ENCODE data around the gene RBM4B.

Gene RBM4B

DNA sequence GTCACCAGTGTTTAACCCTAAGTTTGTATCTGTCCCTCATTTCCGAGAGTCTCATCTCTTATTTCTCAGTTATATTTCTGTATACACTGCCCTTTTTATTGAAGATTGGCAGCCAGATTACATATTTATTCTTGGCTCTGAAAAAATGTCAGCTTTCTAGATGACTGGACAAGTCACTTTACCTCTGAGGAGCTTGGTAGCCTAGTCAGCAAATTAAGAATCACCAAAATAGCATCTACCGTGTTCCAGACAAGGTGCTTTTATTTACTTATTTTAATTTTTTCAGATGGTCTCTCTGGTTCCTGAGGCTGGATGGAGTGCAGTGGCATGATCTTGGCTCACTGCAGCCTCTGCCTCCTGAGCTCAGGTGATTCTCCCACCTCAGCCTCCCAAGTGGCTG is 44.7 kb downstream of the RBM4B start:
- intact Hi-C loops (cut with micrococcal nuclease), result no loop called here
- Mint-ChIP-seq H3K27ac (no peak overlapping the region), H3K4me3 (no peak overlapping the region), H3K9me3 (no peaks in the 10 kb centered on the region), H3K27me3 (no peaks in the 10 kb centered on the region), H3K36me3 (ENCODE audit: low read depth) (peaks cover 72% of the 10 kb centered on the region), H3K4me1 (ENCODE audit: low read depth) (peaks cover 41% of the 10 kb centered on the region)

DNA sequence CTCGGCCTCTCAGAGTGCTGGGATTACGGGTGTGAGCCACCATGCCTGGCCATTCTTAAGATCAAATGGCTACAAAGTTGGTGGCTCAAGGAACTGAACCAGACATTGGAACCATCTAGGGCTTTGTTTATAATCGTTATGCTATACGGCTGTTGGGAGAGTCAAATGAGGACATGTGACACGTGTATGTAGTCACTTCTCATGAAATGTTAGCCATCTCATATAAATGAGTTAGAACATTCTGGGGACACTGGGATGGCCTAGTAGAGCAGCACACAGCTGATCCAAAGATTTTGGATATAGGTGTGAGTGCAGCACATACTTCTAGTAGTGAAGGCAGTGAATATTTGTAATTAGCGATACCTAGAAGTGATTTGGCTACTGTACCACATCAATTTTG is 45.8 kb downstream of the RBM4B start:
- peaks cover 72% of the 10 kb centered on the region for H3K36me3 Mint-ChIP-seq (ENCODE audit: low read depth)
- H3K4me3 Mint-ChIP-seq, result no peak overlapping the region
- intact Hi-C loops (cut with micrococcal nuclease), result no loop called here
- peaks cover 40% of the 10 kb centered on the region for H3K4me1 Mint-ChIP-seq (ENCODE audit: low read depth)
- no peak overlapping the region for H3K27ac Mint-ChIP-seq
- no peaks in the 10 kb centered on the region for H3K9me3 Mint-ChIP-seq
- H3K27me3 Mint-ChIP-seq, result no peaks in the 10 kb centered on the region

DNA sequence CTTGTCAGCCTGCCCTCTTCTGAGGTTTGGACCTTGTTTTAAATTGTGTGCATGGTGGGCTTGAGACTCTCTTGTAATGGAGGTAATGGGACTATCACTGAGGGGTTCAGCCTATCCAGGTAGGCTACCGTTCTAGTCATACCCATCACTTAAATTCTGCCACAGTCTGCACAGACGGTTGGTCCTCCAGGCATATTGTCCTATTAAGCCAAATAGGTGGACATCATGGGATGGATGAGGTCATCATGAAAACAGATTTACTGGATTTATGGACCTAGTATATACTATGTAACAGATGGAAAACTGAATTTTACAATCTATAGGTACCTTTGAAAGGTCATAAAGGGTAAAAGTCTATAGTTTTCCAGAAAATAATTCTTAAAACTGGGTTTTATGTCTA is 48.3 kb downstream of the RBM4B start:
- H3K27ac Mint-ChIP-seq, result no peak overlapping the region
- peaks cover 83% of the 10 kb centered on the region for H3K36me3 Mint-ChIP-seq (ENCODE audit: low read depth)
- peaks cover 49% of the 10 kb centered on the region for H3K4me1 Mint-ChIP-seq (ENCODE audit: low read depth)
- H3K9me3 Mint-ChIP-seq, result no peaks in the 10 kb centered on the region
- no peak overlapping the region for H3K4me3 Mint-ChIP-seq
- H3K27me3 Mint-ChIP-seq, result no peaks in the 10 kb centered on the region
- intact Hi-C loops (cut with micrococcal nuclease), result no loop called here

DNA sequence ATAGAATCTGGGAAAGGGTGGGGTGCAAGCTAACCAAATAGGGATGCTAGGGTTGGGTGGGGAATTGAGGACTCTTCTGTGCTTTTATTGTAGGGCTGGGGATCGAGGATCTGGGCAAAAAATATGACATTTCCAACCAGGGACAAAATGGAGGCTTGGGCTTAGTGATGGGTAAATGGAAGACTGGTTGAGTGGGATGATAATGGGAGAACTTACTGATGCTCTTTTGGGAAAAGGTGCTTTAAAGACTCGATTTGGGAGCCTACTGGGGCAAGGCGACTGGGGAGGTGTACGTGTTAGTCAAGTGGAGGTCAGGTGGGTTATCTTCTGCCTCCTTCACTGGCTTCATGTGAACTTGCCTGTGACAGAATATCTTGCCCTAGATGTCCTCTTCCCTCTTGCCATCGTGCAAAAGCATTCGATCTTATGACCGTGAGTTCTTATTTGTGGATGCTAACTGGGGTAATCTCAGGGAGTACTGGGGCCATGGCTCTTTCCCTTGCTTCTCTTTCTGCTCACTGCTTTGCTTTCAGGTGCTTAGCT is 49.6 kb downstream of the RBM4B start:
- Mint-ChIP-seq H3K27ac (no peak overlapping the region), H3K27me3 (no peaks in the 10 kb centered on the region), H3K4me3 (no peak overlapping the region), H3K4me1 (ENCODE audit: low read depth) (peaks cover 58% of the 10 kb centered on the region), H3K9me3 (no peaks in the 10 kb centered on the region), H3K36me3 (ENCODE audit: low read depth) (peaks cover 90% of the 10 kb centered on the region)
- intact Hi-C loops (cut with micrococcal nuclease), result no loop called here

DNA sequence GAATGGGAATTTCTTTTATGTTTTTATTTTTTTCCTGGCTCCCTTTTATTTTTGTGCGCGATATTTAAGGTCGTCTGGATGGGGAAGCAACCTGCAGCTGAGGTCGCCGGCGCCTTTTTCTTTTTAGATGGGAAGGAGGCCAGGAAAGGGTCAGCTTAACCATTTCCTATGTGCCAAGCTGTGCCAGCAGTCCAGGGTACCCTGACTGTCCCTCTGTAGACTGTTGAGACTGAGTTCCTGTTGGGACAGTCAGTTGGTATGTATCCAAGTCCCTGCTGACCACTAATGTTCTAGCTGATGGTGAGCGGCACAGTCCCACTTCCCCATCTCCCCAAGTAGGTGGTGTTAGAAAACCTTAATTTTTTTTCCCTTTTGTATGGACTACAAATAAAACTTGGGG is 50.8 kb downstream of the RBM4B start:
- Mint-ChIP-seq H3K4me1 (ENCODE audit: low read depth) (peaks cover 67% of the 10 kb centered on the region), H3K4me3 (no peak overlapping the region), H3K27me3 (no peaks in the 10 kb centered on the region), H3K9me3 (no peaks in the 10 kb centered on the region), H3K27ac (no peak overlapping the region), H3K36me3 (ENCODE audit: low read depth) (peaks cover 96% of the 10 kb centered on the region)
- intact Hi-C loops (cut with micrococcal nuclease), result no loop called here

DNA sequence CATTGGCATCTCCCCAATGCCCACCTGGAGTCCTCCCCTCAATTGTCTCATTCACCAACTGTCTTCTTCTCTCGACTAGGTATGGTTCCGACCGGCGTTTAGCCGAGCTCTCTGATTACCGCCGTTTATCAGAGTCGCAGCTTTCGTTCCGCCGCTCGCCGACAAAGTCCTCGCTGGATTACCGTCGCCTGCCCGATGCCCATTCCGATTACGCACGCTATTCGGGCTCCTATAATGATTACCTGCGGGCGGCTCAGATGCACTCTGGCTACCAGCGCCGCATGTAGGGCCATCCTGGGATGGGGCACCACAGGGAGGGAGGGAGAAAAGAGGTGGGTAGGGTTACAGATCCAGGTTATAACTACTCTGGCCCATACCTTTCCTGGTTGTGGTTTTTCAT is 51.3 kb downstream of the RBM4B start:
- no peaks in the 10 kb centered on the region for H3K27me3 Mint-ChIP-seq
- H3K4me1 Mint-ChIP-seq (ENCODE audit: low read depth), result peaks cover 73% of the 10 kb centered on the region
- no peaks in the 10 kb centered on the region for H3K9me3 Mint-ChIP-seq
- H3K4me3 Mint-ChIP-seq, result no peak overlapping the region
- H3K36me3 Mint-ChIP-seq (ENCODE audit: low read depth), result peaks cover 96% of the 10 kb centered on the region
- no peak overlapping the region for H3K27ac Mint-ChIP-seq
- intact Hi-C loops (cut with micrococcal nuclease), result no loop called here

DNA sequence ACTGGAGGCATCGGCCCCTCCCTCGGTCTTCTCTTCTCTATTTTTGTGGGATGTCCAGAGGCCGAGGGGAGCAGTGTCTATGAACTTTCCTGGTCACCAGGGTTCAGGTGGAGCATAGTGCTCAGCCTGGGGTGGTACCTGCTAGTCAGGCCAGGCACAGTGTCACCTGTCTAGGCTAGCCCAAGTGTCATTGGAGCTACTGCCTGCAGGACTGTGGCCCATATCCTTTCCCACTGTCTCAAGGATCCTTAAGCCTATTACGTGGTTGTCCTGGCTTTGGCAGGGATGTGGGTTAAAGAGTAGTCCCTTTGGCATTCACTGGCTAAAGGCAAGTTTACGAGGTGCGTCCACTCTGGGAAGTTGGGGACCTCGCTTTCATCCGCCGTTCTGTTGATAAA is 51.9 kb downstream of the RBM4B start:
- Mint-ChIP-seq H3K4me1 (ENCODE audit: low read depth) (peaks cover 78% of the 10 kb centered on the region), H3K4me3 (no peak overlapping the region), H3K27ac (no peak overlapping the region), H3K27me3 (no peaks in the 10 kb centered on the region), H3K36me3 (ENCODE audit: low read depth) (peaks cover 96% of the 10 kb centered on the region), H3K9me3 (no peaks in the 10 kb centered on the region)
- intact Hi-C loops (cut with micrococcal nuclease), result no loop called here

DNA sequence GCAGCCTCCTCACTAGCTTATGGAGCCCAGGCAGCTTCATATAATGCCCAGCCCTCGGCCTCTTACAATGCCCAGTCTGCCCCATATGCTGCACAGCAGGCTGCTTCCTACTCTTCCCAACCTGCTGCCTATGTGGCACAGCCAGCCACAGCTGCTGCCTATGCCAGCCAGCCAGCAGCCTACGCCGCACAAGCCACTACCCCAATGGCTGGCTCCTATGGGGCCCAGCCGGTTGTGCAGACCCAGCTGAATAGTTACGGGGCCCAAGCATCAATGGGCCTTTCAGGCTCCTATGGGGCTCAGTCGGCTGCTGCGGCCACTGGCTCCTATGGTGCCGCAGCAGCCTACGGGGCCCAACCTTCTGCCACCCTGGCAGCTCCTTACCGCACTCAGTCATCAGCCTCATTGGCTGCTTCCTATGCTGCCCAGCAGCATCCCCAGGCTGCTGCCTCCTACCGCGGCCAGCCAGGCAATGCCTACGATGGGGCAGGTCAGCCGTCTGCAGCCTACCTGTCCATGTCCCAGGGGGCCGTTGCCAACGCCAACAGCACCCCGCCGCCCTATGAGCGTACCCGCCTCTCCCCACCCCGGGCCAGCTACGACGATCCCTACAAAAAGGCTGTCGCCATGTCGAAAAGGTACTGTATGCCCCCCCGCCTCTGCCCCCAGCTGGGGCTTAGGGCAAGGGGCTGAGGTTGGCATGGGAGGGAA is 52.5 kb downstream of the RBM4B start:
- Mint-ChIP-seq H3K36me3 (ENCODE audit: low read depth) (peaks cover 94% of the 10 kb centered on the region), H3K27ac (no peak overlapping the region), H3K27me3 (no peaks in the 10 kb centered on the region), H3K4me1 (ENCODE audit: low read depth) (peaks cover 78% of the 10 kb centered on the region), H3K9me3 (no peaks in the 10 kb centered on the region), H3K4me3 (no peak overlapping the region)
- intact Hi-C loops (cut with micrococcal nuclease), result no loop called here

DNA sequence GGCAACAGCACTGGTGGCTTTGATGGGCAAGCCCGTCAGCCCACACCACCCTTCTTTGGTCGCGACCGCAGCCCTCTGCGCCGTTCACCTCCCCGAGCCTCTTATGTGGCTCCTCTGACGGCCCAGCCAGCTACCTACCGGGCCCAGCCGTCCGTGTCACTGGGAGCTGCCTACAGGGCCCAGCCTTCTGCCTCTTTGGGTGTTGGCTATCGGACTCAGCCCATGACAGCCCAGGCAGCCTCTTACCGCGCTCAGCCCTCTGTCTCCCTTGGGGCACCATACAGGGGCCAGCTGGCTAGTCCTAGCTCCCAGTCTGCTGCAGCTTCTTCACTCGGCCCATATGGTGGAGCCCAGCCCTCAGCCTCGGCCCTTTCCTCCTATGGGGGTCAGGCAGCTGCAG is 53.2 kb downstream of the RBM4B start:
- Mint-ChIP-seq H3K9me3 (no peaks in the 10 kb centered on the region), H3K36me3 (ENCODE audit: low read depth) (peaks cover 91% of the 10 kb centered on the region), H3K27ac (no peak overlapping the region), H3K27me3 (no peaks in the 10 kb centered on the region), H3K4me1 (ENCODE audit: low read depth) (peaks cover 86% of the 10 kb centered on the region), H3K4me3 (no peak overlapping the region)
- intact Hi-C loops (cut with micrococcal nuclease), result no loop called here

DNA sequence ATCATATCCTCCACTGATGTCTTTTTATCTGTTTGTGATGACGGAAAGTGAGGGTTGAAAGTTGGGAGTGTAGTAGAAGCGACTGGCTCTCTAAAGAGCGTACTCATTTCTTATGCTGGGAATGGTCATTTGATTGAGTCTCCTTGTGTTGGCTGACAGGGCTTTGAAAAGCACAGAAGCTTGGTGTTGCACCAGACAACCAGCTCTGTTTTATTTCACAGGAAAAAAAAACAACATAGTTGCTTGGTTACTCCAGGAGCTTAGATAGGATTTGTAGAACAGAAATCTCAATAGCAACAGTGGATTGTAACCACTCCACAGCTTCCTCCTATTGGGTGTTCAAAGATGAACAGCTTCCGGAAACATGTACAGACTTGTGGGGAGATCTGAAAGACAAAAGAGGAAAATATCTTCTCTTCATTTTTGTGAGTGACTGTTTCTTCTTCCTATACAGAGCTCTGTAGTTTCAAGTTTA is 58.6 kb downstream of the RBM4B start:
- H3K9me3 Mint-ChIP-seq, result no peaks in the 10 kb centered on the region

DNA sequence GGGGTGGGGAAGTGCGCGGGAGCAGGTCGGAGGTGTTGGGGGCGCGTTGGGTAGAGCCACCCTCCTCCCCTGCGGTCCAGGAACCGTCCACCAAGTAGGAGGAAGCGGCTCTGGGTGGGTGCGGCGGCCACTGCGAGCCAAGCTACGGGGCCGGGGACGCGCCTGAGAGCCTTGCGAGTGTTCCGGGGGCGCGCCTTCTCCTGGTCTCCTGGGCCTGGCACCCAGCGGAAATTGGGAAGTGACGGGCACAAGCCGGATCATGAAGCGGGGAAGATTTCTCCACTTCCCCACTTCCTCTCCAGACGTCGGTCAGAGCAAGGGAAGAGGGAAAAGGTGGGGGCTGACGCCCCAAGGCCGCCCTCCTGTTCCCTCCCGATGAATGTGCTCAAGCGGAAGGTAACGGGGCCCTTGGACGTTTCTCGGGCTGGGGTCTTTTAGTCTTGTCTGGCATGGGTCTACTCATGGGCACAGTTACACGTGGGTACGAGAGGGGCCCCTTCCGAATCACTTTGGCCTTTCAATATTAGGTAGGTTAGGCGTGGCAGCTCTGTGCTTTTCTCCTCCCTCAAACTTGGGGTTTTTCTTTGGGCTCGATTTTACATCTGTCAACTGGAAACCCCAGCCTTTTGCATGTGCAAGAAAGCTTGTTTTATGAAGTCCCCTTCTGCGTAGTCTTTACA is 60.4 kb downstream of the RBM4B start:
- Mint-ChIP-seq H3K27ac (peak overlapping the region; percentile 100), H3K27me3 (no peaks in the 10 kb centered on the region), H3K4me1 (ENCODE audit: low read depth) (peaks cover 44% of the 10 kb centered on the region), H3K36me3 (ENCODE audit: low read depth) (peaks cover 53% of the 10 kb centered on the region), H3K9me3 (no peaks in the 10 kb centered on the region), H3K4me3 (peak overlapping the region; percentile 99)
- intact Hi-C loops (cut with micrococcal nuclease), result loop anchor here (2.0 kb wide), 1 partner anchor 22 kb away; no protein-coding TSS in a partner anchor

More for the DNA sequence above, 58.6 kb downstream of the RBM4B start:
- intact Hi-C loops (cut with micrococcal nuclease), result loop anchor here (1.0 kb wide), 1 partner anchor 19 kb away; the partner anchor contains the start of gene RBM4
- Mint-ChIP-seq H3K36me3 (ENCODE audit: low read depth) (peaks cover 71% of the 10 kb centered on the region), H3K4me1 (ENCODE audit: low read depth) (peaks cover 59% of the 10 kb centered on the region), H3K27ac (peak overlapping the region; percentile 100), H3K27me3 (no peaks in the 10 kb centered on the region), H3K4me3 (peak overlapping the region; percentile 99)

DNA sequence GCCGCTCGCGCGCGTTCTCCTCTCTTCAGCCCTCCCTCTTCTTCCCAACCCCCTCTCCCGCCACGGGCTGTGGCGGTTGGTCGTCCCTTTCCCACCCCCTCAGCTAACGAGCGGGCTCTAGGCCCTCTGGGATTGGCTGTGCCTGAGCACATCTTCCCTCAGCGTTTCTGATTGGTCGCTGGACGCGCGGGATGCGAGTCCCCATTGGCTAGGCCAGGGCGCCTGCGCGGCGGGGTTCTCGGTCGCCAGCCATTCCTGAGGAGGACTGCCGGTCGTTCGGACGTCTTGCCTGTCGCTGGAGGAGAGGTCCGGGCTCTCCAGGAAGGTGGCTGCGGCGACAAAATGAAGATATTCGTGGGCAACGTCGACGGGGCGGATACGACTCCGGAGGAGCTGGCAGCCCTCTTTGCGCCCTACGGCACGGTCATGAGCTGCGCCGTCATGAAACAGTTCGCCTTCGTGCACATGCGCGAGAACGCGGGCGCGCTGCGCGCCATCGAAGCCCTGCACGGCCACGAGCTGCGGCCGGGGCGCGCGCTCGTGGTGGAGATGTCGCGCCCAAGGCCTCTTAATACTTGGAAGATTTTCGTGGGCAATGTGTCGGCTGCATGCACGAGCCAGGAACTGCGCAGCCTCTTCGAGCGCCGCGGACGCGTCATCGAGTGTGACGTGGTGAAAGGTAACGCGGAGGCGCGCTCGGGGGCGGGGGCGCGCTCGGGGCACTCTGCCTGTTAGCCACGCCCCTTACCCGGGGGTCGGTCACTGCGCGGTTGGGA is 61.1 kb downstream of the RBM4B start, which contains the start of gene RBM14:
Gene RBM14 (plus strand): TSS at position 252 of the 776 bp plus-strand sequence. CDS start 91 bp downstream, at position 343.
- H3K27ac Mint-ChIP-seq, result peak within 1 kb of the TSS; percentile 100
- no peaks in the 10 kb centered on the region for H3K9me3 Mint-ChIP-seq
- peaks cover 36% of the 10 kb centered on the region for H3K4me1 Mint-ChIP-seq (ENCODE audit: low read depth)
- intact Hi-C loops (cut with micrococcal nuclease), result loop anchor here (2.0 kb wide), 1 partner anchor 22 kb away; no protein-coding TSS in a partner anchor
- no peaks in the 10 kb centered on the region for H3K27me3 Mint-ChIP-seq
- H3K4me3 Mint-ChIP-seq, result peak within 1 kb of the TSS; percentile 99
- peaks cover 46% of the 10 kb centered on the region for H3K36me3 Mint-ChIP-seq (ENCODE audit: low read depth)

Data from dendritic cell treated with granulocyte-macrophage colony-stimulating factor and Interleukin-4, amounts not matched to agents 40 ng/mL and 50 ng/mL, for 4 days (primary cell).